ENCODE data around the gene ZNF473.
"Not testable (repeated sequence)": the region's sequence is repeated elsewhere in the genome, so short reads cannot be mapped to it uniquely, and the experiment has no call there.

Gene ZNF473

DNA sequence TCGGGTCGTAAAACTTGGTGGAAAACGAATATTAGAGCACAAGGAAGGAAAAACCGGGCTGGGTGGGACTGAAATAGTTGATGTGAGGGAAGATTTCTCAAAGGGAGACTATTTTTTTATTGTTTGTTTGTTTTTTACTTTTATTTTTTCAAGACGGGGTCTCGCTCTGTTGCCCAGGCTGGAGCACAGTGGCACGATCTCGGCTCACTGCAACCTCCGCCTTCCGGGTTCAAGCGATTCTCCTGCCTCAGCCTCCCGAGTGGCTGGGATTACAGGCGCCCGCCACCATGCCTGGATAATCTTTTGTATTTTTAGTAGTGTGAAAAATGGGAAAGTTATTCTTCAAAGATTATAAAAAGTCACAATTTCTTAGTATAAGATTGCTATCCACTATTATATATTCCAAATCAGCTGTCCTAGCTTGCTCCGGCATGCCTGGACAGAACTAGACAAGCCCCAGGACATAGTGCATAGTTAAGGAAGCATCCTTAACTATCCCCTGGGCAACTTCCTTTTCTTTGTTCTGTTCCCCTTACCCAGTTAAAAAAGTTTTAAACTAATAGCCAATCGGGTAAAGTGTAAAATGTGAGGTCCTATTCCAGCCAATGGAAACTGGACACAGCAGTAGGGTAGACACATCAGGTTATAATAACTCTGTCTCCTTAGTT, 25.6 kb downstream of the ZNF473 start:
- DNase-seq, result not testable (repeated sequence)

DNA sequence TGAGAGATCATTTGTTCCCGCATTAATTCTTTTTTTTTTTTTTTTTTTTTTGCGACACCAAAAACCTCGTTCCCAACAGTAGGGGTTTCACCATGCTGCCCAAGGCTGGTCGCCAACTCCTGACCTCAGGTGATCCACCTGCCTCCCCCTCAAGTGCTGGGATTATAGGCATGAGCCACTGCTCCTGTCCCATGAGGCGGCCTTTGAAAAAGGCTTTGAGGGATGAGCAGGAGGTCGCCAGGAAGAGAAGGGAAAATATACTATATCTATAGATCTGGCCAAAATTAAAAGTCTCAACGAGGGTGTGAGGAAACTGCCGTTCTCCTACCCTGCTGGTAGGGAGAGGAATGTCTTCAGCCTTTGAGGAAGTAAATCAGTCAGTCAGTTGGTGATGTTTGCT, 26.2 kb downstream of the ZNF473 start:
- DNase-seq, result no peak

DNA sequence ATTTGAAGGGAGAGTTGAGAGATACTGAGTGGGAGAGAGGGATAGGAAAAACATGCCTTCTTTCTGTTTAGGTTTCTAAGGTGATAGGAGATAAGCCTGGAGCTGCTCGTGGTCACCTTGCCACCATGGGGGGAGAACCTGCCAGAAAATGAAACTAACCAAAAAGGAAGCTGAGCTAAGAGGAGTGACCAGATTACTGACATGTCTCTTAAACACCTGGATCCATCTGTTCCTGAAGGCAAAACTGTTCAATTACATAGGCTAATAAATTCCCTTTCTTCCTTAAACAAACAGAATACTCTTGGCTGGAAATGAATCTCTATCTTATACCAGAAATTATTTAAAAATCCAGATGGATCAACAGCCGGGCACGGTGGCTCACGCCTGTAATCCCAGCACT, 27.3 kb downstream of the ZNF473 start:
- DNase-seq, result no peak

DNA sequence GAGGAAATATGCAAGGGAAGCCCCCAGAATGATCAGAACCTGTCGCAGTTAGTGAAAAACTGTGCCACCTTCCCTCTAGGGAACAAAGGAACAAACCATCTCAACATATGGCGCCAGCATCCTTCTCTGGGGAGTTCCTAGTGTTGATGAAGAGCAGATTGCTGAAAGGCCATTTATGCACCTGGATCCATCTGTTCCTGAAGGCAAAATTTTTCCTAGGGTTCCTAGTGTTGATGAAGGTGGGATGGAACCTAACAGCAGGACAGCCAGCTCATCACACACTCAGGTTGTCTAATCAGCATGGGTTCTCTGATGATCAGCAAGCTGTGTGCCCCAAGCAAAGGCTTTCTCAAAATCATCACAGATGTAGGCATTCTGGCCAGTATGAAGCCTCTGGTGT, 32.6 kb downstream of the ZNF473 start:
- no peak for DNase-seq

DNA sequence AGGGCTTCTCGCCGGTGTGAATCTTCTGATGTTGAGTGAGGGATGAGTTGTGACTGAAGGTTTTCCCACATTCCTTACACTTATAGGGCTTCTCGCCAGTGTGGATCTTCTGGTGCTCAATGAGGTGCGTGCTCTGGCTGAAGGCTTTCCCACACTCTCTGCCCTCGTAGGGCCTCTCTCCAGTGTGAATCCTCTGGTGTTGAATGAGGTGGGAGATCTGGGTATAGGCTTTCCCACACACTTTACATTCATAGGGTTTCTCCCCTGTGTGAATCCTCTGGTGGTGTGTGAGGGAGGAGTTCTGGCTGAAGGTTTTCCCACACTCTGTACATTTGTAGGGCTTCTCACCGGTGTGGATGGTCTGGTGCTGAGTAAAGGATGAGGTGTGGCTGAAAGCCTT, 33.2 kb downstream of the ZNF473 start:
- no peak for DNase-seq

DNA sequence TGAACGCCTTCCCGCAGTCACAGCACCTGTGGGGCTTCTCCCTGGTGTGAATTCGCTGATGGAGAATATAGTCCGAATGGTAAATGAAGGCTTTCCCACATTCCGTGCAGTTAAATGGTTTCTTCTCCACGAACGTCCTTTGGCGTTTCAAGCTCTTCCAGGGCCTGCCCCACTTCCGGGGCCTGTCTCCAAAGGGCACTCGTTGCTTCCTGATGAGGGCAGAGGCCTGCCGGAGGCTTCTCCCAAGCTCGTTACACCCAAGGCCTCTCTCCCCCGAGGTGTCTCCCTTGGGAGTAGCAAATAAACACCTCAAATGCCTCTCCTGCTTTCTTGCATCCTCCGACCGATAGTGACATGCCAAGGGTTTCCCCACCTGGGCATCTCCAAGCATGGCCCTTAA, 34.3 kb downstream of the ZNF473 start:
- no peak for DNase-seq

DNA sequence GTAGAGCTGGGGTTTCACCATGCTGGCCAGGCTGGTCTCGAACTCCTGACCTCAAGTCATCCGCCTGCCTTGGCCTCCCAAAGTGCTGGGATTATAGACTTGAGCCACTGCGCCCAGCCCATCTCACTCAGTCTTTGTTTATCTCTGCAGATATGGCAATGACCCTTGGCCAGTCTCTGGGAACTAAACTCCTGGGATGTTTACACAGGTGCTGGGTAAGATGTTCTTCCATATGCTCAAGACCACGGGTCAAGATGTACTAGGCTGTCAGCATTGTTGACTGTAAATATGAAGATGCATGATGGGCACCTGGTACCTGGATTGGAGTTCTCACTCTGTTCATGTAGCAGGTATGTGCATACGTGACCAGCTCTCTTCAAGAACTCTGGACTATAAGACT, 35.8 kb downstream of the ZNF473 start:
- no peak for DNase-seq

DNA sequence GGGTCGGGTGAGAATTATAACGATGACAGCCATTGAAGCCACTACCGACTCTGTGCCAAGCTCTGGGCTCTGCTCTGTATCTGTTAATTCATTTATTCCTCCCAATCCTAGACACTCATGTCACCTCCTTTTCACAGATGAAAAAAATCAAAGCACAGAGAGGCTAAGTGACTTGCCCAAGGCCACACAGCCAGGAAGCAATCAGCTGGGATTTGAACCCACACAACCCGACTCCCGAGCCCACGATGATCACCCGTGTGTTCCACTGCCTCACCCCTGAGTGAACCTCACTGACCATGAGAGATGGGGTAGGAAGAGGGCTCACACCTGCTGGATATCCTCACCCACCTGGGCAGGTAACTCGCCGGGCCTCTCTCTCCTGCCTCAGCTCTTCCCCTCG, 40.1 kb downstream of the ZNF473 start:
- no peak for DNase-seq

DNA sequence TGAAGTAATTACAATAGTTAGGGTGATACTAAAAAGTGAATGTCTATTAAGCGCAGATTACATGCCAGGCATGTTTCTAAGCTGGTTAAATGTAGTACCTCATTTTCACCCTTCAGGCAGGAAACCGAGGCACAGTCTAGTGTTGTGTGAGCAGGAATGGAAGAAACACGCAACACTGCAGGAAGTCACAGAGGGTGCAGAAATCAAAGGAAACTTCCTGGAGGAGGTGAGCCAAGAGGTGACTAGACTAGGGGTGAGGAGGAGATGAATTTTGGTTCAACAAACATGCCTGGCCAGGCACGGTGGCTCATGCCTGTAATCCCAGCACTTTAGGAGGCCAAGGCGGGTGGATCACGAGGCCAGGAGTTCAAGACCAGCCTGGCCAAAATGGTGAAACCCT, 41.8 kb downstream of the ZNF473 start:
- DNase-seq, result no peak

DNA sequence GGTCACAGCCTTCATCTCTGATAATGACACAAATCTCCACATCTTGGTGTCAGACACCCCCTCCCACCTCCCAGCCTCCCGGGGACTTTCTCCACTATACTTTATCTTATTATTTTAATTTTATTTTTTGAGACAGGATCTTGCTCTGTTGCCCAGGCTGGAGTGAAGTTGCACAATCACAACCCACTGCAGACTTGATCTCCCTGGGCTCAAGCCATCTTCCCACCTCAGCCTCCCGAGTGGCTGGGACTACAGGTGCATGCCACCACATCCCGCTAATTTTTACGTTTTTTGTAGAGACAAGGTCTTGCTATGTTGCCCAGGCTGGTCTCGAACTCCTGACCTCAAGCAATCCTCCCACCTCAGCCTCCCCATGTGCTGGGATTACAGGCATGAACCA, 42.6 kb downstream of the ZNF473 start:
- not testable (repeated sequence) for DNase-seq

DNA sequence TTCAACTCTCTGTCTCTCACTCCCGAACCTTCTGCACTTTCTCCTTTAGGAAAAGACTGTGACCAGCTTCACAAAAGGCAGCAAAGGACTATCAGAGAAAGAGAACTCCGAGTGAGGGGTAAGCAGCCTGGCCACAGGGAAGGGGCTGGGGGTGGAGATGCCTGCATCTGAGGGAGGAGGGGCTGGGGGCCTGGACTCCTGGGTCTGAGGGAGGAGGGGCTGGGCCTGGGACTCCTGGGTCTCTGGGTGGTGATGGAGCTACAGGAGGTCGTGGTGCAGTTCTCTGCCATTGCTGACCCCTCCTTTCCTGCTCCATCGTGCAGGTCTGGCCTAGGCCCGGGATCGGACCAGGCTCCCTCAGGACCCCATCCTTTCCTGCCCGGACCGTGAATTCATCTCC, 49.3 kb downstream of the ZNF473 start:
- DNase-seq, result not testable (repeated sequence)

DNA sequence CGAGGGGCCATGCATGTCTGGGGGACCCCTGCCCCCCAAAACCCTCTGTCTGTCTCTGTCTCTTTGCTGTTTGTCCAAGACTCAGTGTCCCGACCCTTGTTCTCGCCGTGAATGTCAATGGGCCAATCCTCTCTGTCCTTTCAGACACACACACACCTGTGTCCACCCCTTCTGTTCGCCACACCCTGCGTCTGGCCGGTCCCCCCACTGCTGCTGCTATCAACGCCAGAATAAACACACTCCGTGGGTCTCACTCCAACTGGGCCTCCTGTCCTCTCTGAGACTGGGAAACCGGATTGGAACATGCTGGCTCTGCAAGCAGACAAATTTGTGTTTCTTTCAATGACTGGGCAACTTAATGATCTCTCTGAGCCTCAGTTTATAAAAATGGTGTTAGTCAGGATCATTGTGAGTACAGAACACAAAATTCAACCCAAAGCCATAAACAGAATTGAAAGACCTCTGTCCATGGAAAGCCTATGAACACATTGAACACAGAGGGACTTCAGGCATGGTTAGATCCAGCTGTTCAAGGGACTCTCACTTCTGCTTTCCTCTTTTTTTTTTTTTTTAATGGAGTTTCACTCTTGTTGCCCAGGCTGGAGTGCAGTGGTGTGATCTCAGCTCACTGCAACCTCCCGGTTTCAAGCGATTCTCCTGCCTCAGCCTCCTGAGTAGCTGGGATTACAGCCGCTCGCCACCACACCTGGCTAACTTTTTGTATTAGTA, 50.0 kb downstream of the ZNF473 start:
- not testable (repeated sequence) for DNase-seq

DNA sequence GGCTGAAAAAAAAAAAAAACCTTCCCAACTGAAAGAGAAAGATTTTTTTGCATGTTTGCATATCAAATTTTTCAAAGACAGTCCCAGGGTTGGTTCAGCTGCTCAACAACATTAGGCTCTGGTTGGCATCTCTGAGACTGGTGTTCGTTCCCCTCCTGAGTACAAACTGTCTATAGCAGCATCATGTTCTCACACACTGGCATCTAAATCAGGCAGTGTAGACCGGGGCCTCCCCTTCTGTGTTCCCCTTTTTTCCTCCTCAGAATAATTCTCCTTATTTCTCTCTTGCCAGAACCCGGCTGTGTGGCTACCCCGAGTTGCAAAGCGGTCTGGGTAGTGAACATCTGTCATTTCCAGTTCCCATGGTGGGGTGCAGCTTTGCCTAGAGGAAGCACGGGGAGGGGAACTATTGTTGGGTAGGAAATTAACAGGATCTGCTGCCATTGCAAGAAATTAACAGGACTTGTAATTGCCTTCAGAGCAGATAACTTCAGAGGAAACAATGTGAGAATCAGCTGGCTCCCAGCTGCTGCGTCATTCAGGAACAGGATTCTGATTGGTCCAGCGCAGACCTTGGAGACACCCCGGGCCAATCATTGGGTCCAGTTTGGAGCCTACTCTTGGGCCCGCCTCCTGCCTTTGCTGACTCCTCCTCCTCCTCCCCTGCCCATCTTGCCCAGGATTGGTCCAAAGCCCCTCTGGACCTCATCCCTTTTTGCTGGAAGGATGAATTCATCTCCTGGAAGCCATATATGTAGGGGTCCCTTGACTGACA, 51.0 kb downstream of the ZNF473 start:
- DNase-seq, result not testable (repeated sequence)

DNA sequence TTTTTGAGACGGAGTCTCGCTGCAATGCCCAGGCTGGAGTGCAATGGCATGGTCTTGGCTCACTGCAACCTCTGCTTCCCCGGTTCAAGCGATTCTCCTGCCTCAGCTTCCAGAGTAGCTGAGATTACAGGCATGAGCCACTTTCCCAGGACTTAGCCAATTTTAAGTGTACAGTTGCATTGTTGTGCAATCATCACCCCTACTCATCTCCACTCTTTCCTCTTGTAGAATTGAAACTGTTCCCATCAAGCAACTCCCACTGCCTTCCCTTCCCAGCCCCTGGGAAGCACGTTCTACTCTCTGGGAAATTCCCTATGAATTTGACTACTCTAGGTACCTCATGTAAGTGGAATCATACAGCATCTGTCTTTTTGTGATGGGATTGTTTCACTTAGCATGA, 53.2 kb downstream of the ZNF473 start:
- not testable (repeated sequence) for DNase-seq

DNA sequence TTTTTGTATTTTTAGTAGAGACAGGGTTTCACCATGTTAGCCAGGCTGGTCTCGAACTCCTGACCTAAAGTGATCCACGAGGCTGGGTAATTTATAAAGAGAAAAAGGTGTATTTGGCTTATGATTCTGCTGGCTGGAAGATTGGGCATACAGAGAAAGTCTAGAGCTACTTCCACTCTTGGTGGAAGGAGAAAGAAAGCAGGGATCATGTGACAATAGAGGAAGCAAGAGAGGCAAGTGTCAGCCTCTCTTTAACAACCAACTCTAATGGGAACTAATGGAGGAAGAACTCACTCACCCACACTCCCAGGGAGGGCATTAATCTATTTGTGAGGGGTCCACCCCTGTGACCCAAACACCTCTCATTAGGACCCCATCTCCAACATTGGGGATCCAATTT, 58.6 kb downstream of the ZNF473 start:
- DNase-seq, result not testable (repeated sequence)

DNA sequence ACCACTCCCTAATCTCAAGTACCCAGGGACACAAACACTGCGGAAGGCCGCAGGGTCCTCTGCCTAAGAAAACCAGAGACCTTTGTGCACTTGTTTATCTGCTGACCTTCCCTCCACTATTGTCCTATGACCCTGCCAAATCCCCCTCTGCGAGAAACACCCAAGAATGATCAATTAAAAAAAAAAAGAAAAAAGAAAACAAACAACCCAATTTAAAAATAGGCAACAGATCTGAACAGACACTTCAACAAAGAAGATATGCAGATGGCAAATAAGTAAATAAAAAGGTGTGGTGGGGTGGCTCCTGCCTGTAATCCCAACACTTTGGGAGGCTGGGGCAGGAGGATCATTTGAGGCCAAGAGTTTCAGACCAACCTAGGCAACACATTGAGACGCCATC, 61.3 kb downstream of the ZNF473 start:
- DNase-seq, result not testable (repeated sequence)

DNA sequence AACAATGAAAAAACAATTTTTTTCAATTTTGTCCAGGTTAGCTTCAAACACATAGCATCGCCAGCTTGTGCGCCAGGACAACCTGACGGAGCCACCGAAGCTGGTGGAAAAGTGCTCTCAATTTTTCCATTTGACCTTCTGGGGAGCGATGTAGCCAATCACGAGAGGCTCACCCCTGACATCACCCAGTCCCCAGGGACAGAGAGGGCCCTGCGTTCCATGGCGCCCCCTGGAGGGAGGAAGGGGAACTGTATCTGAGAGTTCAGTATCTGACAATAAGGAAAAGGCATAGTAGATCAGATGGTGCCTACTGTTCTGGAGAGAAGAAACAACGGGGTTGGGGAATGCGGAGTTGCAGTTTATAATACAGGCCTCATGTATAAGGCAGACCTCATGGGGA, 64.9 kb downstream of the ZNF473 start:
- DNase-seq, result not testable (repeated sequence)

DNA sequence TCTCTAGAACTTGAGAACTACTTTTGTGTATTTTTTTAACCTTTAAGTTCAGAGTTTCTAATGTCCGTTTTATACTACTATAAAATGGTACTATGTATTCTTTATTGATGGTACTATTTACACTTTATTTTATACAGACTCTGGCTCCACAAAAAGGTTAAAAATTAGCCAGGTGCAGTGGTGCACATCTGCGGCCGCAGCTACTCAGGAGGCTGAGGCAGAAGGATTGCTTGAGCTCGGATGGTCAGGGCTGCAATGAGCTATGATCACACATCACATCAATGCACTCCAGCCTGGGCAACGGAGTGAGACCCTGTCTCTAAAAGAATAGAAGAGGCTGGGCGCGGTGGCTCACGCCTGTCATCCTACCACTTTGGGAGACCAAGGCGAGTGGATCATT, 66.0 kb downstream of the ZNF473 start:
- DNase-seq, result not testable (repeated sequence)

DNA sequence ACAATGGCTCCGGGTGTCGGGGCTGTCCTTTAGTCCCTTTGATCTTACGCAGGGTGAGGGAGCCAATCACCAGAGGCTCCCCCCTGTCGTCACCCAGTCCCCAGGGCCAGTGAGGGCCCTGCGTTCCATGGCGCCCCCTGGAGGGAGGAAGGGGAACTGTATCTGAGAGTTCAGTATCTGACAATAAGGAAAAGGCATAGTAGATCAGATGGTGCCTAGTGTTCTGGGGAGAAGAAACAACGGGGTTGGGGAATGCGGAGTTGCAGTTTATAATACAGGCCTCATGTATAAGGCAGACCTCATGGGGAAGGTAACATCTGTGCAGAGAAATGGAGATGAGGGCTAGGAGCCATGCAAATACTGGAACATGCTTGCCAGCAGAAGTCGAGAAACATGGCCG, 66.8 kb downstream of the ZNF473 start:
- not testable (repeated sequence) for DNase-seq

DNA sequence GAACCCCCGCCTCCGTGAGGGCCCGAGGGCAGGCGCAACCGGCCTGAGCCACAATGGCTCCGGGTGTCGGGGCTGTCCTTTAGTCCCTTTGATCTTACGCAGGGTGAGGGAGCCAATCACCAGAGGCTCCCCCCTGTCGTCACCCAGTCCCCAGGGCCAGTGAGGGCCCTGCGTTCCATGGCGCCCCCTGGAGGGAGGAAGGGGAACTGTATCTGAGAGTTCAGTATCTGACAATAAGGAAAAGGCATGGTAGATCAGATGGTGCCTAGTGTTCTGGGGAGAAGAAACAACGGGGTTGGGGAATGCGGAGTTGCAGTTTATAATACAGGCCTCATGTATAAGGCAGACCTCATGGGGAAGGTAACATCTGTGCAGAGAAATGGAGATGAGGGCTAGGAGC, 72.1 kb downstream of the ZNF473 start:
- not testable (repeated sequence) for DNase-seq

DNA sequence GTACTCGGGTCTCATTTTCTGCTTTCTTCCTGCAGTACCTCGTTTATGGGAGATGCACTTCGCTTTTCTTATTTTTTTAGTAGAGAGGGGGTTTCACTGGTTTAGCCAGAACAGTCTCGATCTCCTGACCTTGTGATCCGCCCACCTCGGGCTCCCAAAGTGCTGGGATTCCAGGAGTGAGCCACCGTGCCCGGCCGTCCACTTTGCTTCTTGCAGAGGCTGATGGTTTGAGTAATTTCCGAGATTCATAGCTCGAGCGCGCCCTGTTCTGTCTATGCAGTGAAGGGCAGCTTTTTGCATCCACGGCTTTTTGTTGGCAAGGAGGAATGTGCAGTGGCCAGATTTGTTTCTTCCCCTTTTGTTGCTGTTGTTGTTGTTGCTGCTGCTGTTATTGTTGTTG, 73.1 kb downstream of the ZNF473 start:
- not testable (repeated sequence) for DNase-seq

DNA sequence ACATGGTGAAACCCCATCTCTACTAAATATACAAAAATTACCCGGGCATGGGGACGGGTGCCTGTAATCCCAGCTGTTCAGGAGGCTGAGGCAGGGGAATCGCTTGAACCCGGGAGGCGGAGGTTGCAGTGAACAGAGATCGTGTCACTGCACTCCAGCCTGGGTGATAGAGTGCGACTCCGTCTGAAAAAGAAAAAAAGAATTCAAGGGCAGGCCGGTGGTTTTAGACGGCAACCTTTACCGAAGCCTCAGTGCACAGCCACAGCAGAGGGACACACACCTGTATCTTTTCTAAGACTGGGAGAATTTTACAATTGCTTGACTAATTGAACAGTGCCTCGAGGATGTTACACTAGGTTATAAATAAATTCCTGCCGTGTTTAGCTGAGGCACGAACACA, 73.9 kb downstream of the ZNF473 start:
- not testable (repeated sequence) for DNase-seq

DNA sequence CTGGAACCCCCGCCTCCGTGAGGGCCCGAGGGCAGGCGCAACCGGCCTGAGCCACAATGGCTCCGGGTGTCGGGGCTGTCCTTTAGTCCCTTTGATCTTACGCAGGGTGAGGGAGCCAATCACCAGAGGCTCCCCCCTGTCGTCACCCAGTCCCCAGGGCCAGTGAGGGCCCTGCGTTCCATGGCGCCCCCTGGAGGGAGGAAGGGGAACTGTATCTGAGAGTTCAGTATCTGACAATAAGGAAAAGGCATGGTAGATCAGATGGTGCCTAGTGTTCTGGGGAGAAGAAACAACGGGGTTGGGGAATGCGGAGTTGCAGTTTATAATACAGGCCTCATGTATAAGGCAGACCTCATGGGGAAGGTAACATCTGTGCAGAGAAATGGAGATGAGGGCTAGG, 75.1 kb downstream of the ZNF473 start:
- not testable (repeated sequence) for DNase-seq
